Common myeloid progenitor, CD34-positive (primary cell): ENCODE data around the gene BORCS5.

Source experiments
- CTCF ChIA-PET: fragments of 350-600 bp; sonication (Branson Sonifier 250); formaldehyde crosslinking; loops from one replicate; lab custom pipeline; 2021; ENCODE audit warnings: antibody characterized with exemption; lab: Charles Lee
- POLR2A ChIA-PET: fragments of 350-600 bp; sonication (Branson Sonifier 250); formaldehyde crosslinking; loops from one replicate; lab custom pipeline; 2021; ENCODE audit warnings: antibody characterized with exemption; lab: Charles Lee
- DNase-seq, 3 donors: peaks; one replicate each; pipeline versions ENCODE4 v3.0.0 to v3.0.0-alpha.2; 2013
- H3K27ac ChIP-seq, 2 experiments: 1 replicate in 1 of 2; 2 replicates in 1 of 2; pipeline ENCODE4 v1.7.0; 2013; ENCODE audit warnings: inconsistent platforms in 2 of 2, low read length in 2 of 2, mild to moderate bottlenecking in 2 of 2, low read depth in 1 of 2, moderate library complexity in 1 of 2; ENCODE audit not compliant: severe bottlenecking in 2 of 2, insufficient read depth in 1 of 2, poor library complexity in 1 of 2
- H3K27me3 ChIP-seq, 5 experiments: replicated peaks in 2 of 5; 1 replicate in 3 of 5; 2 replicates in 2 of 5; pipeline versions ENCODE4 v1.6.1 to v1.7.0; 2013; ENCODE audit warnings: low read length in 4 of 5, mild to moderate bottlenecking in 2 of 5, moderate library complexity in 2 of 5, inconsistent platforms in 1 of 5; ENCODE audit not compliant: insufficient read depth in 5 of 5, control insufficient read depth in 4 of 5
- H3K36me3 ChIP-seq, 4 experiments: 1 replicate in 2 of 4; 2 replicates in 2 of 4; pipeline versions ENCODE4 v1.6.1 to v1.7.0; 2013; ENCODE audit warnings: low read length in 3 of 4, control low read depth in 1 of 4, mild to moderate bottlenecking in 1 of 4; ENCODE audit not compliant: control insufficient read depth in 4 of 4, insufficient read depth in 4 of 4
- H3K4me1 ChIP-seq, 4 experiments: 1 replicate in 3 of 4; 2 replicates in 1 of 4; pipeline versions ENCODE4 v1.6.1 to v1.7.1; 2013; ENCODE audit warnings: low read length in 3 of 4, mild to moderate bottlenecking in 3 of 4, control low read depth in 1 of 4, inconsistent platforms in 1 of 4, moderate library complexity in 1 of 4; ENCODE audit not compliant: control insufficient read depth in 4 of 4, insufficient read depth in 4 of 4; ENCODE audit errors: control extremely low read depth in 1 of 4
- H3K4me3 ChIP-seq, 7 experiments: 1 replicate in 4 of 7; 2 replicates in 3 of 7; pipeline versions ENCODE4 v1.5.1 to v1.7.0; 2013; ENCODE audit warnings: mild to moderate bottlenecking in 7 of 7, low read length in 6 of 7, moderate library complexity in 6 of 7, inconsistent platforms in 2 of 7, low read depth in 2 of 7, control low read depth in 1 of 7; ENCODE audit not compliant: insufficient read depth in 4 of 7, control insufficient read depth in 1 of 7; ENCODE audit errors: extremely low read depth in 1 of 7
- H3K9me3 ChIP-seq, 5 experiments: 1 replicate in 4 of 5; 2 replicates in 1 of 5; pipeline versions ENCODE4 v1.6.1 to v1.7.1; 2013; ENCODE audit warnings: low read length in 4 of 5, mild to moderate bottlenecking in 2 of 5, inconsistent platforms in 1 of 5, low read depth in 1 of 5, moderate library complexity in 1 of 5; ENCODE audit not compliant: control insufficient read depth in 4 of 5, insufficient read depth in 2 of 5; ENCODE audit errors: control extremely low read depth in 1 of 5
- WGBS: methylation state at CpG from one replicate; pipeline ENCODE4 v1.1.5; 2013; ENCODE audit not compliant: insufficient coverage; 5-methylcytosine and 5-hydroxymethylcytosine counted together

Gene BORCS5

DNA sequence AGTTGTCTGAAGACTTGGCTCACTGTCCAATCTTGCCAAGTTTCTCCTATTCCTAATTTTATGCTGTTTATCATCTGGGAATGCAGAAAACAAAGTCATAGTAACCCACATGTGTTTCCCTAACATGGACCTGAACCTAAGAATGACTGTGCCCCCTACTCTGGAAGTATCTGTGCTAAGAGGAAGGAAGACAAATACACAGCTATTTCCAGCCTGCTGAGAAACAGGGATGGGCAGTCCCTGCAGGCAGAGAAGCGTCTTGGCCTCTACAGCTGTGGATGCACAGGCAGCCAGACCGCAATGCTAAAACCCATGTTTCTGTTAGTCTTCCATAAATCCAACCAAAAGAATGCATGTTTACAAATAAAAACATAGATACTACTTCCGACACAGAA is 149.6 kb downstream of the BORCS5 start:
- Histone ChIP-seq H3K36me3 (no peaks in the 10 kb centered on the region), H3K27ac (no peak overlapping the region), H3K4me3 (no peak overlapping the region), H3K4me1 (no peaks in the 10 kb centered on the region), H3K27me3 (no peaks in the 10 kb centered on the region), H3K9me3 (no peaks in the 10 kb centered on the region)
- ChIA-PET POLR2A (no interaction called here), CTCF (interaction anchor here (1.1 kb wide), 1 partner anchor 10 kb away, joined by 3 read pairs; no protein-coding TSS in a partner anchor)
- 100% methylated on average over 1 of the region's 3 CpGs for WGBS
- DNase-seq, result no peak

DNA sequence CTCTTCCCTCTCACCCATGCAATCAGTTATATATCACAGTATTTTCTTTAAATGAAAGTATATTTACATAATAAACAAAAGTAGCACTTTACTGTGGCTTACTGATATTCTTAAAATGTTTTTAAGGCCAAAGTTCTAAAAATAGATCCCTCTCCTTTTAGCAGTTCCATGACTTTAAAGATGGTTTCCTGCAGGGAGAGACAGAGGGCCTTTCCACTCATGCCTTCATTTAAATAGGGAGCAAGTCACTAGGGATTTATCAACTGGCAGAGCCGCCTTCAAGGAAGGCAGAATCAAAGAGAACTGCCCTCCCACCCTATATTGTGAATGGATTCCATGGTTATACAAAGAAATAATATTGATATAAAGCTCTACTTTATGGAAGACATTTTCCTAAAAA is 150.2 kb downstream of the BORCS5 start:
- DNase-seq, result no peak
- Histone ChIP-seq H3K9me3 (no peaks in the 10 kb centered on the region), H3K27me3 (no peaks in the 10 kb centered on the region), H3K36me3 (no peaks in the 10 kb centered on the region), H3K4me3 (no peak overlapping the region), H3K4me1 (no peaks in the 10 kb centered on the region), H3K27ac (no peak overlapping the region)
- no CpG with 5 or more reads among the region's 1 CpG for WGBS
- POLR2A ChIA-PET, result no interaction called here
- CTCF ChIA-PET, result interaction anchor here (1.1 kb wide), 1 partner anchor 9 kb away, joined by 3 read pairs; no protein-coding TSS in a partner anchor

DNA sequence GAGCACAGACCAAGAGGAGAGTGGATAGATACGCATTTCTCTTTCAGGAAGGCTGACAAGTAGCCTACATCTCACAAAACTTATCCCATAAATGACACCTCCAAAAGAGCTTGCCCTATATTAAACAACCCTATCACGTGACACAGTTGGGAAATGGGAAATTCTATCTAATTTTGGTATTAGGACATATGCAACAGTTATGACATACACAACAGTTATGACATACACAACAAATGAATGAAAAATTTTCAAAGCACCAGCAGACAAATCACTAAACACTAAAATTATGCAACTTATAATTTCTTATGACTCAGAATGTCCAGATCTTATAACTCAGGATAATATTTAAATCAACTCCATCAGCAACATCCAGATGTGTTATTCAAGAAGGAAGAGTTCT is 151.7 kb downstream of the BORCS5 start:
- Histone ChIP-seq H3K9me3 (no peaks in the 10 kb centered on the region), H3K27me3 (no peaks in the 10 kb centered on the region), H3K4me1 (no peaks in the 10 kb centered on the region), H3K36me3 (no peaks in the 10 kb centered on the region), H3K27ac (no peak overlapping the region), H3K4me3 (no peak overlapping the region)
- POLR2A ChIA-PET, result no interaction called here
- CTCF ChIA-PET, result no interaction called here
- no CpG with 5 or more reads among the region's 2 CpGs for WGBS
- no peak for DNase-seq

DNA sequence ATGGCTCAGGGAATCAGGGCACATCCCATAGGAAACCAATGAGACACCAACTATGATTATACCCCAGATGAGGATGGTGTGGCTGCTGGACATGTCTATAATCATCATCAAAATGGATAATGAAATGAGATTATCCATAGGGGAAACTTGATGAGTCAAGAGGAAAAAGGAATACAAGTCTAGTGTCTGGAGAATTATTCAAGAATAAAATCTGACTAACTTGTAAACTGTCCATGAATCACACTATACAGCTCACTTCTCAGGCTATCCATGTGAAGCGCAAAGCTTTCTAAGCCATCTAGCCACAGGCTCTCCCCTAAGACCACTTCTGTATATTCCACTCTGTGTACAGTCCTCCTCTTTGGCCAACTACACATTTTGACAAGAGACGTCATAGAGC is 153.3 kb downstream of the BORCS5 start:
- WGBS, result 100% methylated on average over 1 of the region's 2 CpGs
- H3K27ac ChIP-seq, result no peak overlapping the region
- no peaks in the 10 kb centered on the region for H3K4me1 ChIP-seq
- H3K4me3 ChIP-seq, result no peak overlapping the region
- ChIA-PET POLR2A (no interaction called here), CTCF (no interaction called here)
- no peaks in the 10 kb centered on the region for H3K36me3 ChIP-seq
- DNase-seq, result no peak
- no peaks in the 10 kb centered on the region for H3K9me3 ChIP-seq
- H3K27me3 ChIP-seq, result no peaks in the 10 kb centered on the region

DNA sequence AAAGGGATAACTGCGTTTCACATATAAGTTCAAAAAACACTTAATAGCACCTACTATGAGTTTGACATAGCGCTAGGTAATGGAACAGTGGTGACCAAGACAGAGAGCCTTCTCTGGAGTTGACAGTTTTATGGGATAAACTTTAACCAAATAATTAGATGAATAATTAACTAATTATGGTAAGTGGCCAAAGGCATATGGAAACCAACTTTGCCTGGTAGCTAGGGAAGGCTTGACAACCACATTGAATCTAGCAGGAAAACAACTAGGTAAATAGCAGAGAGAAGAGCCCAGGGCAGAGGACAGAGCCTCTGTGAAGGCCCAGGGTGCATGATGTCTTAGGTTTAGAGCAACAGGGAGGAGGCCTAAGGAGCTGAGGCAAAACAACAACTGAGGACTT is 153.7 kb downstream of the BORCS5 start:
- Histone ChIP-seq H3K27ac (no peak overlapping the region), H3K27me3 (no peaks in the 10 kb centered on the region), H3K36me3 (no peaks in the 10 kb centered on the region), H3K9me3 (no peaks in the 10 kb centered on the region), H3K4me3 (no peak overlapping the region), H3K4me1 (no peaks in the 10 kb centered on the region)
- WGBS, result no CpG with 5 or more reads among the region's 2 CpGs
- ChIA-PET POLR2A (no interaction called here), CTCF (no interaction called here)
- no peak for DNase-seq

DNA sequence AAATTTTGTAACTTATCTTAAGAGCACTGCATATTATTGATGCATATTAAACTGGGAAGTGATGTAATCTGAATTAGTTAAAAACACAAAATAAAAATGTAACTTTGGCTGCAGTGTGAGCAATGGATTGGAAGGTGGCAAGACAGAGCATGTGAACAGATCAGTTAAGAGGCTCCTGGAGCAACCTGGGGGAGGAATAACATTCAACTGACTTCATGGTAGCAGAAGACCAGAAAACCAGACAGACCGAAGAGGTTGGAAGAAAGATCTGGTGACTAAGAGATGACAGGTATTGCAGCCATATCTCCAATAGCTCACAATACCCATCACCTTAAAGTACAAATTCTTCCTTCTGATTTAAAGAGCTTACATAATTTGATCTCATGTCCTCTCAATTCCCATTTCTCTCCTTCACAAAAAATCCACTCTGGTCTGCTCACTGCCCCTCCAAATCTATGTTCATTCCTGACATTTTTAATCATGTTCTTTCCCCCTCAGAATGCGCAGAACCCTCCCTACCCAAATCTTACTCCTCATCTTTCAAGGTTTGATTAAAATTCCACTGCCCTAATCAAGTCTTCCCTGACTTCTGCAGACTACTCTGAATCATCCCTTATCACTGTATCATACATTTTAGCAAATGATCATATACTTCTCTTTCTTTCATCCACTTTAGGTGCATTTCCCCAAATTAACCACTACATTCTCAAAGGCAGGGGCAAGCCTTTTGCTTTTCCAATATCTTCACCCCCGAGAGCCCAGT is 154.3 kb downstream of the BORCS5 start:
- Histone ChIP-seq H3K4me3 (no peak overlapping the region), H3K27me3 (no peaks in the 10 kb centered on the region), H3K4me1 (no peaks in the 10 kb centered on the region), H3K9me3 (no peaks in the 10 kb centered on the region), H3K36me3 (no peaks in the 10 kb centered on the region), H3K27ac (no peak overlapping the region)
- 88% methylated on average over 1 of the region's 3 CpGs for WGBS
- ChIA-PET POLR2A (no interaction called here), CTCF (interaction anchor here (1.2 kb wide), 1 partner anchor 52 kb away, joined by 3 read pairs; no protein-coding TSS in a partner anchor)
- DNase-seq, result no peak

DNA sequence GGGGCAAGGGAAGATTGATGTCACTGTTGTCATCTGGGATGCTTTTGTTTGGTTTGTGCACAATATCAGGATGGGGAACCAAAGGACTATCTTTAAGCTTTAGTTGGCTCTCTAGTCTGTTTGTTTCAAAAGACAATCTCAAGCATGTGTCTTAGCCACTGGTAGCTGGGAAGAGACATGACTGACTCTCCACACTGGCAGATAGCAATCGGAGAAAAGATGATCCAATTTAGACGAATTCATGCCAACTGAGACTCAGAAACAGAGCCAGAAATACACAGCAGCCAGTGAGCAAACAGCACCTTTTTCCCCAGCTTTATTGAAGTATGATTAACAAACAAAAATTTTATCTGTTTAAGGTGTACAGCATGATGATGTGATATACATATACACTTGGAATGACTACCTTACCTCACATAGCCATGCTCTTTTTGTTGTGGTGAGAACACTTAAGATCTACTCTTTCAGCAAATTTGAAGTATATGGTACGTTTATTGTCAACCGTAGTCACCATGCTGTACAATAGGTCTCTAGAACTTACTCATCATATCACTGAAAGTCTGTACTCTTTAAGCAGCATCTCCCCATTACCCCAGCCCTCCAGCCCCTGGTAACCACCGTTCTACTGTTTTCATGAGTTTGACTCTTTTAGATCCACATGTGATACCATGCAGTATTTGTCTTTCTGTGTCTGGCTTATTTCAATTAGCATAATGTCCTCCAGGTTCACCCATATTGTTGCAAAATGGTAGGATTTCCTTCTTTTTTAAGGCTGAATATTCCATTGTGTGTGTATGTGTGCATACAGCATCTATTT is 155.2 kb downstream of the BORCS5 start:
- H3K9me3 ChIP-seq, result no peaks in the 10 kb centered on the region
- H3K4me3 ChIP-seq, result no peak overlapping the region
- DNase-seq, result no peak
- H3K4me1 ChIP-seq, result no peaks in the 10 kb centered on the region
- no peaks in the 10 kb centered on the region for H3K27me3 ChIP-seq
- WGBS, result 89% methylated on average over 4 of the region's 5 CpGs
- CTCF ChIA-PET, result interaction anchor here (1.2 kb wide), 1 partner anchor 53 kb away, joined by 3 read pairs; no protein-coding TSS in a partner anchor
- no peak overlapping the region for H3K27ac ChIP-seq
- POLR2A ChIA-PET, result no interaction called here
- H3K36me3 ChIP-seq, result no peaks in the 10 kb centered on the region
